Endometrium (tissue), 2 donors: ENCODE measurements around the gene PGAP1.

ENCODE experiments used
- FAIRE-seq: peaks from 2 replicates; lab custom pipeline; 2012; peaks lifted over from hg19 to GRCh38; lab: Jason Lieb, UNC
- donor health status: control.
- donor health status: control.

The PGAP1 gene

GRCh38 chr2:196792865-196793264 is 133.6 kb downstream of the PGAP1 start:
- FAIRE-seq = no peak

- no peak for FAIRE-seq
These were observed 142.9 kb downstream of the PGAP1 start for GRCh38 chr2:196783431-196784094.
